Fibroblast of peridontal ligament (primary cell): Measurements from ENCODE around the gene KLLN.
"Not testable (repeated sequence)": the region's sequence is repeated elsewhere in the genome, so short reads cannot be mapped to it uniquely, and the experiment has no call there.

ENCODE experiments used
- DNase-seq: peaks from one replicate; pipeline ENCODE4 v3.0.0-alpha.2; 2010; ENCODE audit errors: extremely low read depth

KLLN gene

GRCh38 chr10:87842776-87843497, 20.4 kb downstream of the KLLN start:
- DNase-seq = peak; percentile 90

- no peak for DNase-seq
These were observed 21.1 kb downstream of the KLLN start for GRCh38 chr10:87842220-87842641.

GRCh38 chr10:87841186-87841585, 22.1 kb downstream of the KLLN start:
- DNase-seq = no peak

GRCh38 chr10:87838650-87839049, 24.7 kb downstream of the KLLN start:
- no peak for DNase-seq

- DNase-seq = no peak
These were observed 25.9 kb downstream of the KLLN start for GRCh38 chr10:87837445-87837844.

GRCh38 chr10:87836098-87836497, 27.2 kb downstream of the KLLN start:
- no peak for DNase-seq

GRCh38 chr10:87829986-87830729, 33.2 kb downstream of the KLLN start:
- no peak for DNase-seq

GRCh38 chr10:87829051-87829450, 34.3 kb downstream of the KLLN start:
- not testable (repeated sequence) for DNase-seq

GRCh38 chr10:87827681-87828080, 35.7 kb downstream of the KLLN start:
- no peak for DNase-seq

- DNase-seq = no peak
These were observed 36.7 kb downstream of the KLLN start for GRCh38 chr10:87826653-87827052.

GRCh38 chr10:87819289-87819585, 44.1 kb downstream of the KLLN start:
- no peak for DNase-seq

- DNase-seq = peak; percentile 13
These were observed 44.6 kb downstream of the KLLN start for GRCh38 chr10:87818505-87819288.

GRCh38 chr10:87817609-87818504, 45.5 kb downstream of the KLLN start, which contains the start of gene ATAD1:
ATAD1 (minus strand) TSS chr10:87818226; CDS start chr10:87814599, 3,627 bp downstream.
- DNase-seq = peak; percentile 75

GRCh38 chr10:87816898-87817608, 46.3 kb downstream of the KLLN start:
- peak; percentile 24 for DNase-seq

- DNase-seq = peak; percentile 11
These were observed 47.0 kb downstream of the KLLN start for GRCh38 chr10:87816163-87816897.
